ENCODE data around the gene CRELD1. TPM values are rescaled to one million over a fixed set of nuclear protein-coding genes. Genes with fewer than 3 reads are reported as not detected.

CRELD1 gene
- total and polyA plus RNA-seq, 2 of the 13 experiments (the other 11 are each of a cell fraction or from before 2014, with no cell fraction given): 27.1 to 61.9 TPM

GRCh38 chr3:9976721-9977709, 43.4 kb downstream of the CRELD1 start (continued):
- no peak for TF ChIP-seq DMTF1 (CRISPR knock-in tag; IDR thresholded peaks at IDR 0.05)
- TF ChIP-seq HDAC2 (CRISPR knock-in tag; IDR thresholded peaks at IDR 0.05): no peak
- no peak for TF ChIP-seq ZNF564 (CRISPR knock-in tag; IDR thresholded peaks at IDR 0.05)
- no peak for TF ChIP-seq NBN (conservative IDR thresholded peaks at IDR 0.05)
- TF ChIP-seq FLYWCH1 (CRISPR knock-in tag; IDR thresholded peaks at IDR 0.05): no peak
- TF ChIP-seq THAP11 (CRISPR knock-in tag; IDR thresholded peaks at IDR 0.05): 0 out of 2 replicates have a peak, but pooled peaks have one; percentile 27
- TF ChIP-seq GMEB2 (CRISPR knock-in tag; IDR thresholded peaks at IDR 0.05; ENCODE audit: low read depth): no peak
- peak; percentile 78; the same call in 1 of the 2 replicates for TF ChIP-seq TGIF2 (CRISPR knock-in tag; IDR thresholded peaks at IDR 0.05)
- TF ChIP-seq NFE2L2 (IDR thresholded peaks at IDR 0.05; ENCODE audit: low read length): peak; percentile 92
- no peak for TF ChIP-seq ZNF672 (CRISPR knock-in tag; IDR thresholded peaks at IDR 0.05)
- no peak for TF ChIP-seq HMG20A (CRISPR knock-in tag; IDR thresholded peaks at IDR 0.05; ENCODE audit: borderline replicate concordance)
- no peak for TF ChIP-seq ZNF580 (CRISPR knock-in tag; IDR thresholded peaks at IDR 0.05; ENCODE audit: borderline replicate concordance, low read depth)
- TF ChIP-seq DZIP1 (CRISPR knock-in tag; IDR thresholded peaks at IDR 0.05): no peak
- no peak for TF ChIP-seq KDM6A (CRISPR knock-in tag; IDR thresholded peaks at IDR 0.05; ENCODE audit: low read depth)
- TF ChIP-seq ZBTB21 (CRISPR knock-in tag; IDR thresholded peaks at IDR 0.05): no peak
- no peak for TF ChIP-seq RFXAP (CRISPR knock-in tag; IDR thresholded peaks at IDR 0.05; ENCODE audit: borderline replicate concordance)
- no peak for TF ChIP-seq ZNF891 (CRISPR knock-in tag; IDR thresholded peaks at IDR 0.05)
- TF ChIP-seq ZNF329 (CRISPR knock-in tag; IDR thresholded peaks at IDR 0.05; ENCODE audit: low read depth): no peak
- TF ChIP-seq TBL1XR1 (IDR thresholded peaks at IDR 0.05; ENCODE audit: borderline replicate concordance, low read length, partially characterized antibody): no peak
- no peak for TF ChIP-seq SP140L (CRISPR knock-in tag; IDR thresholded peaks at IDR 0.05; ENCODE audit: borderline replicate concordance)
- TF ChIP-seq ZNF772 (CRISPR knock-in tag; IDR thresholded peaks at IDR 0.05): no peak
- TF ChIP-seq ZNF101 (CRISPR knock-in tag; IDR thresholded peaks at IDR 0.05; ENCODE audit: borderline replicate concordance, low read depth): no peak
- no peak for TF ChIP-seq ZNF746 (CRISPR knock-in tag; IDR thresholded peaks at IDR 0.05)
- peak; percentile 26; the same call in 1 of the 2 replicates for TF ChIP-seq TBX2 (CRISPR knock-in tag; IDR thresholded peaks at IDR 0.05; ENCODE audit: borderline replicate concordance)
- TF ChIP-seq ZNF484 (CRISPR knock-in tag; IDR thresholded peaks at IDR 0.05; ENCODE audit: borderline replicate concordance, low read depth): no peak
